Sigmoid colon (tissue), 4 donors: ENCODE data around the gene ARHGAP27.

Source experiments
- CTCF ChIP-seq, 4 experiments: fragments of 450-650 bp in 3 of 4; fragments of 200-600 bp in 1 of 4; IDR thresholded peaks; one replicate each; pipeline ENCODE4 v1.5.1; 2016 to 2019; ENCODE audit warnings: antibody characterized with exemption in 4 of 4, mild to moderate bottlenecking in 3 of 4, moderate library complexity in 2 of 4
- POLR2A ChIP-seq, 2 donors: fragments of 450-650 bp; IDR thresholded peaks; one replicate each; pipeline ENCODE4 v1.6.1; 2016; ENCODE audit warnings: antibody characterized with exemption in 2 of 2, mild to moderate bottlenecking in 2 of 2, moderate library complexity in 2 of 2
- POLR2AphosphoS5 ChIP-seq, 4 donors: sonication (generic); formaldehyde crosslinking; IDR thresholded peaks; one replicate each; pipeline ENCODE4 v1.6.1; 2017; ENCODE audit warnings: antibody characterized with exemption in 4 of 4

- TF ChIP-seq POLR2AphosphoS5 (IDR thresholded peaks at IDR 0.05) (no peak), CTCF (IDR thresholded peaks at IDR 0.05) (no peak), POLR2A (IDR thresholded peaks at IDR 0.05) (no peak)
Measured at GRCh38 chr17:45426561-45426960, 6.1 kb downstream of the ARHGAP27 start.
